Ureter (tissue), 1 donor: ENCODE measurements around the gene AATK. TPM values are rescaled to one million over a fixed set of nuclear protein-coding genes. Genes with fewer than 3 reads are reported as not detected.
"Not testable (repeated sequence)": the region's sequence is repeated elsewhere in the genome, so short reads cannot be mapped to it uniquely, and the experiment has no call there.

Source experiments
- DNase-seq: peaks from one replicate; pipeline ENCODE4 v3.0.0-alpha.2; 2020; ENCODE audit warnings: low spot score
- total RNA-seq: library from RNA; stranded (reverse); gene quantifications from one replicate; pipeline ENCODE4 v1.2.4, GENCODE V29; 2023
- donor health status: DM: yes; HTN: yes; CAD: no.

Gene AATK
- total RNA-seq, 1 donor from 2014 or later: 3.4 TPM

DNA sequence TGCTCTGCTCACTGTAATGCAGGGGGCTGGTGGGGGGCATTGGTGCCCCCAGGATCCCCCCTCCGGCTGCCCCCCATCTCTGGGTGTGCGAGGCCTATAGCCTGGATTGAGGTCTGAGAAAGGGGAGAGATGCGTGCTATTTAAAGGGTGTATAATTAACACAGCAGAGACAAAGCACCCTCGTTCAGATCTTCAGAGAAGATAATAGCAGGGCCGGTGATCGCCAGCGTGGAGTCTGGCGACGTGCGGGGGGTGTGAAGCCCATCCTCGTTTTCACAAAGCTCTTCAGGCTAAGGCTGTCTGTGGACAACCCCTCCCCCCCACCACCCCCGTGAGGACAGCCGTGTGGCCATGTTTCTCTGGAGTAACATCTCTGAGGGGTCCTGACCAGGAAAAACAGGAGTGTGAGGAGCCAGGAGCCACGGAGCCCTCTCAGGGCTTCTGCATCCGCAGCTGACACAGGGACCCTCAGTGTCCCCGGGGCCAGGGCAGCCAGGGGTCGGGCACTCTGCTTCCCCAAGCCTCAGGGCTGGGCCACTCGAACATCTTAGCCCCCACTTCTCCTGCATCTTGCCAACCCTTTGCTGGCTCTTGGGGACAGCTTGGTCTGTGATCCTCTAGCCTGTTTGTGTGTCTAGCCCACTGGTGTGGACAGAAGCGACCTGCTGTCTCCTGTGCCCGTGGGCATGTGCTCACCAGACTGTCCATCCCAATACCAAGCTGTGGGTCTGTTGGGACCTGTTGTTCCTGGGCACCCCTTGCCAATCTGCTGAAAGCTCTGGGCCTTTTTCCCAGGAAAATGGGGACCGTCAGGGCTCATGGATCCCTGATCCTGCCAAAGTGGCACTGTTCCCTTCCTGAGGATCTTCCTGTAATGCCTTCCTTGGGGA is 72.2 kb downstream of the AATK start:
- DNase-seq: no peak

DNA sequence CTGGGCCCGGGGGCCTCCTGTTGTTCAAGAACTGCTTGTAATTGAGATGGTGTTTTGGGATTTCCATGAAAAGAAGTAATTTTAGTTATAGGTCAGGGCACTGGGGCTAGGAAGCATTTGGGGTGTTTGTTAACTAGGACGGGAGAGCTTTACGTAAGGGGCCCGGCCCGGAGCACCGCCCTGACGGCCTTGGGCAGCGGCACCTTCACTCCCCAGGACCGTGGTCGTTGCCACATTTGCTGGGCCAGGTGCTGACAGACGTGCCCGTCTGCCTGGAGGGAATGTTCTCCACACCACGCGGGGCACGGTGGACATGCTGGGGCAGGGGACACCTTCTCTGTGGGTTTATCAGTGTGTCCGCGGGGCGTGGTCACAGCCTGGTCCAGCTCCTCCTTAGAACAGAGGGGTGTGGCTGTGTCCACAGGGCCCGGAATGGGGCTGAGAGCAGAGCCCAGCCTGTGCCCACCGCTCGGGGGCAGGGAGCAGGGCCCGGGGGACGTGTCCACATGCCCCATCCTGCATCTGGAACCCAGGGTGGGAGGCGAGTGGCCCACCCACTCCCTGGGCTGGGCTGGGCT is 73.4 kb downstream of the AATK start:
- DNase-seq: no peak

DNA sequence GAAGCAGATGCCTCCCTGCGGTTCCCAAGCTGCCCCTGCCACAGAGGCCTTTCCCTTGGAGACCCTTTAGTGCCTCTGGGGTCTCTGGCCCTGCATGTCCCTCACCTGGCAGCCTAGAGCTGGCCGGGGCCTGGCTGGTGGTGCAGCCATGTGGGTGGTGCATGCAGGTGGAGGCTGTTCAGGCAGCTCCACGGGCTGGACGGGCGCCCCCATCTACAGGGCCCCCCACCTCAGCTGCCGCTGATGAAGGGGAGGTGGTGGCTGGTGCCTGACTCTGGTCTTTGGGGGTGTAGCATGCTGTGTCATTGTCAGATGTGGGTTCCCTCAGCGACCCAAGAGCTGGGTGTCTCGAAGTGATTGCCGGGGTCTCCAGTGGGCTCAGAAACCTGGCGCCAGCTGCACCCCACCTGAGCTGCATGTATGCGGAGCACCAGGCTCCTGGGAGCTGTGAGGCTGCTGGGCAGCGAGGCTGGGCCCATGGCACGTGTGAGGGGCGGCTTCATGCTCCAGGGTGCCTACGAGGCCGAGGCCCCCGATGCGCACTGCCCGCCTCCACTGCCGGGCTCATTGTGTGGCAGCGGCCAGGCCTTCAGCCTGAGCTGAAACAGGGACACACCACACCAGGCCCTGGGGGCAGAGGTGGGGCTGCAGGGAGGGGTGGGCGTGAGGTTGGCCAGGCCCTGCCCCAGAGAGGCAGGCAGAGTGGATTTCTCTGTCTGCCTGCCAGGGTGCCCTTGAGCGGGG is 74.1 kb downstream of the AATK start:
- DNase-seq: no peak

DNA sequence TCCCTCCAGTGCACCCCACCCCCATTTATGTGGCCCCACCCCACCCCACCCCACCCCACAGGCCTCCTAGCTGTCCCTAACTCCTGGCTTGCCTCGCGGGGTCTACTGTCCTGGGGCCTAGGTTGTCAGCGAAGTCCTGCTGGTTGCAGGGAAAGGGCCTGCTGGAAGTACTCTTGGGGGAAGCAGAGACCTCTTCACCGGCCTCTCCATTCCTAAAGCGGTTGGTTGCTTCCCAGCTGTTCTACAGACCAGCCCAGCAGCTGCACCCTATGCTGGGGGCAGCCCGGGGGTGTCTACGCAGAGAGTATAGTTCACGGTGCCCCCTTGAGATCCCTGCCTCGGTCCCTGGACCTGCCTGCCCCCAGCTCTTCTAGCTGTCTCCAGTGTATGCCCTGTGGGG is 74.9 kb downstream of the AATK start:
- no peak for DNase-seq

DNA sequence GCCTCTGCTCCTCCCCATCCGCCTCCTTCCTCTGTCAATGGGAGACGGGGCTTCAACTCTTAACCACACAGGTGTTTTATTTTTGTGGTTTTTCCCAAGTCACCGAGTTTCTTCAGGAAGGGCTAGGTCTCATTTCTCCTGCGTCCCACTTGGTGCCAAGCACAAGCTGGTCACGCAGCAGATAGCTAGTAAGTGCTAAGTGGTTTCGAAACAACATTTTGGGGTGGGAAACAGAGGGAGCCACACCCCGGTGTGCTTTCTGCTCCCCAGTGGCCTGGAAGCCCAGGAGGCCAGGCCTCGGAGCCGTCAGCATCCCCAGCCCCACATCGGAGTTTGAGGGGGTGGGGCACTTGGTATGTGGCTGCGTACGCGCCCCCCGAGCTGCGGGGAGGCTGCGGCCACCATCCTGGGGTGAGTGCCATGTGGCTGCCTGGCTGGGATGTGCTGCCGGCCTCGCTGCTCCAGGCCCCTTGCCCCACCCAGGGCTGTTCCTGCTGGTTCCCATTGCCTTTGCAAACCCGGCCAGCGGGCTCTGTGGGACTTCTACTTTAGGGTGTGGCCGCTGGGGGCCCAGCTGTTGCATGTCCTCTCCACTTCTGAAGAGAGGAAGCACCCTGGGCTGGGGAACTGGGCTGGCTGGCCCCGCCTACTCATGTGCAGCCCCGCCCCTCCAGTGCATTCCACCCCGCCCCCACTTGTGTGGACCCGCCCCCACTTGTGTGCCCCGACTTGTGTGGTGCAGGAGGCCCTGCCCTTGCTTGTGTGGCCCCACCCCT is 75.5 kb downstream of the AATK start:
- DNase-seq: peak; percentile 73

DNA sequence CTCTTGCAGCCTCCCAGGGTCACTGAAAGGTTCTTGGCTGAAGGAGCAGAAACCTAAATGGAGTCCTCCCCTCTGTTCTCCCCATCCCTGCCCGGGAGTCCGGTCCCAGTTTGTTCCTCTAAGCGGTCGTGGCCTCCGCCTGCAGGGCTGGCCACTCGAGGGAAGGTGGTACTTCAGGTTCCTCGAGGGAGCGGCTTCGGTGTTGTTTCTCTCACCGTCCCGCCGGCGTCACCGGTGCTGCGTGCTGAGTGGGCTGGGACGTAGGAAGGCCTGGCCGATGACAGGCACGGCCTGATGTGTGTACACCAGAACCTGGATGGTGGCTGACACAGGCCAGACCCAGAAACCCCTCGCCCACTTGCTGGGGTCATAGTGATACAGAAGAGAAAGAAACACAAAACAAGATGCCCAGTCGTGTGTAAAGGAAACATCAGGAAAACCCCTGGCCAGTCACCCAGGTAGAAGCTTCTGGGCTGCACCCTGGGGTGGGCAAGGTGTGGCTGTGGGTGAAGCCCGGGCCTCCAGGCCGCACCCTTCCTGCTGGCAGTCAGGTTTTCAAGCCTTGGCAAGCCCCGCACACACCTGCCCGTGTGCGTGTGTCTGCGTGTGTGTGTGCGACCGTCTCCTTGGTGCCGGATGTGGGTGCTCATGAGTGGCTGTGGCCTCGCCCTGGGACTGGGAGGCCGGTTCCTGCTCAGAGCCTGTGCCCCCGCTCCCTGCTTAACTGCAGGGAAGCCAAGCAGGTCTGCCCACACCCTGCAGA is 79.1 kb downstream of the AATK start:
- peak; percentile 78 for DNase-seq

DNA sequence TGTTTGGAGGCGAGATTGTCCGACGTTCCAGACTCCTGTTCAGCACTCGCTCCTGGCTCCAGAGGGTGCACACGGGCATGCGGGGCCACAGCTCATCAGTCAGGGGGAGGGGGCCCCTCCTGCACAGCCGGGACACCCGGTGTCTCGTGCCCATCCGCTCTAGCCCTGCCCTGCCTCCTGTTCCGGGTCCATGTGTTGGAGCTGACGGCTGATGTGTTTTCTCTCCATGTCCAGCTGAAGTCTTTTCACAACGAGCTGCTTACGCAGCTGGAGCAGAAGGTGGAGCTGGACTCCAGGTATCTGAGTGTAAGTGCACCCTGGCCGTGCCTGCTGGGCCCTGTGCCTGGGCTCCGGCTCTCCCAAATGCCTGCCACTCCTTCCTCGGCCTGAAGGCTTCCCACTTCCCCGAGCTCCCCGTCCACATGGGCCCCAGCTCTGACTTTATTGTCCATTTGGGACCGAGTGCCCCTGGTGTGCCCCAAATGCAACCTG is 80.6 kb downstream of the AATK start:
- DNase-seq: no peak

DNA sequence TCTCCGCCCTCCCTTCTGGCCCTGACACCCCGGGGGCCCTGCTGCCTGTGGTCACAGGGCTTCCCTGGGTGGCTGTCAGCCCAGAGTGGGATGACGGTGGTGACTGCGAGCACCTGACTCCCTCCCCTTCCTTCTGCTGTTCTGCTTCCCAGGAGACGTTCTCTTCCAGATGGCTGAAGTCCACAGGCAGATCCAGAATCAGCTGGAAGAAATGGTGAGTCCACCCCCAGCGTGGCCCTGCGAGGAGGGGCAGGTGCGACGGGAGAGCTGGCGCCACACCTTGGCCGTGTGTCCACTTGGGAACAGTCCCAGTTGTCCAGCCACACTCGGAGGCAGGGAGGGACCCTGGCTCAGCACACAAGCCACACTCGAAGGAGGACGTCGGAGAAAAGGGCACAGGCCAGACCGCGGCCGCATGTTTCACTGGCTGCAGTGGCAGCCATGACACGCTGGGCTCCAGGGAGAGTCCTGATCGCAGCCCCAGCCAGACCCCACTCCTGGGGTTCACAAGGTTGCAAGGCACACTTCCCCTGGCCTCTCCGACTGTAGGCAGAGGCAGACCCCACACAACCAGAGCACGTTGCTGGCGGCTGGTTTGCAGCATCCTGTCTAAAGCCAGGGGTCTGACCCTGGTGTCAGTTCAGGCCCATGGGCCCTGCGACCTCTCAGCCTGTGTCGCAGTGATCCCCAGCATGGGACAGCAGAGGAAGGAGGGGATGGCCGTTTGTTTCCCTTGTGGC is 81.2 kb downstream of the AATK start:
- no peak for DNase-seq

DNA sequence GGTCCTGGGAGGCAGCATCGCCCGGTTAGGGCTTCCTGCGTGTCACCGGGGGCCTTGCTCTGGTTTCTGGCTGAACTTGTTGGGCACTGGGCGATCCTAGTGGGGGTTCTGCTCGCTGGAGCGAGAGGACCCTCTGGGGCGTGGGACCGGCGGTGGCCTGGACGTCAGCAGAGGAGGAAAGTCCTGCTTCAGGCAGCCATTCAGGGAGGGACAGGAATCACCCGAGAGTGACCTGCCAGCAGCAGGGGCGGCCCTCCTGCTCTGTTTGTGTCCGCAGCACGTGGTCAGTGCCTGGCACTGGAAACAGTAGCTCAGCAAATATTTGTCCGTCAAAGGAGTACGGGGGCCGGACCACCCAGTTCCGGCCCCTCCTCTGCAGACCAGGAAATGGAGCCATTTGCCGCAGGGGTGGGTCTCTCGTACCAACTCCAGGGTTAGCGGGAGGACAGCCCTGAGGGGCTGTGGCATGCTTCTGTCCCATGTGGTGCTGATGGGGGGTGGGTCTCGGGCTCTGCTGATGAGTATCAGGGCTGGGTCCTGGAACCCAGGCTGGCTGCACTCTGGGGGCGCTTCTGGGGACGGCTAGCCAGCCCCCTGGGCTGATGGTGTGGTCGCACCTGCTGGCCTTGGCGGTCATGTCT is 82.8 kb downstream of the AATK start:
- DNase-seq: peak; percentile 80

DNA sequence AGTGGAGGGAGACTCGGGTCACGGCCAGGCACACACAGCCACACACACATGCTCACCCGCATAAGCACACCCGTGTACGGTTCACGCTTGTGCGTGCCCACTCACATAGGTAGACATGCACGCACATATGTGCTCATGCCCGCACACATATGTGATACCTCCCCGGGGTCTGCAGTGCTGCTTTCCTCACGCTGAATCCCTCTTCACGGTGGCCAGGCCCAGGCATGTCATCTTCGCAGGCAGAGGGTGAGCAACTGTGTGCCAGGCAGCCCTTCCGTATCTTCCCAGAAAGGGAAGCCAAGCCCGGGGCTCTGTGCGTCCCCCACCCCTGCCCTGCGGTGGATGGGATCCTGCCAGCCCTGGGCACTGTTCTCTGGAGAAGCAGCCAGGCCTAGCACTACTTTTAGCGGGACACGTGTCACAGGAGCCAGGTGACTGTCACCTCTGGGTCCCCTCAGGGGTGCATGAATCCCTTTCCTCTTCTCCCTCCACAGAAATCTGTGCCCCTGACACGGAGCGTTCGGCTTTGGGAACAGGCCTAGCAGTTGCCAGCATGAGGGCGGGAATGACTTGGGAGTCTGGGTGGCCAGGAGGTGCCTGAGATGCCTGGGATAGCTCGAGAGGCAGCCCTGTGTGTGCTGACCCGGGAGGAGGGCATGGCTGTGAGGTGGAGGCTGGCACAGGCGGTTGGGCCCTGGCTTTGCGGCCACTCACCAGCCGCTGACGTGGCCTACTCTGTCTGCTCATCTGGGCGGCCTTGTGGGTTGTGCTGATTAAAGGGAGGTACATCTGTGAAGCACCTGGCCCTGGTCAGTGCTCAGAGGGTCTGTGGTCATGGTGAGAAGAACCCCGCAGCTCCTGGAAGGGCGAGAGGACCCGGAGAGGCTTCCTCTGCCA is 83.6 kb downstream of the AATK start:
- DNase-seq: no peak

DNA sequence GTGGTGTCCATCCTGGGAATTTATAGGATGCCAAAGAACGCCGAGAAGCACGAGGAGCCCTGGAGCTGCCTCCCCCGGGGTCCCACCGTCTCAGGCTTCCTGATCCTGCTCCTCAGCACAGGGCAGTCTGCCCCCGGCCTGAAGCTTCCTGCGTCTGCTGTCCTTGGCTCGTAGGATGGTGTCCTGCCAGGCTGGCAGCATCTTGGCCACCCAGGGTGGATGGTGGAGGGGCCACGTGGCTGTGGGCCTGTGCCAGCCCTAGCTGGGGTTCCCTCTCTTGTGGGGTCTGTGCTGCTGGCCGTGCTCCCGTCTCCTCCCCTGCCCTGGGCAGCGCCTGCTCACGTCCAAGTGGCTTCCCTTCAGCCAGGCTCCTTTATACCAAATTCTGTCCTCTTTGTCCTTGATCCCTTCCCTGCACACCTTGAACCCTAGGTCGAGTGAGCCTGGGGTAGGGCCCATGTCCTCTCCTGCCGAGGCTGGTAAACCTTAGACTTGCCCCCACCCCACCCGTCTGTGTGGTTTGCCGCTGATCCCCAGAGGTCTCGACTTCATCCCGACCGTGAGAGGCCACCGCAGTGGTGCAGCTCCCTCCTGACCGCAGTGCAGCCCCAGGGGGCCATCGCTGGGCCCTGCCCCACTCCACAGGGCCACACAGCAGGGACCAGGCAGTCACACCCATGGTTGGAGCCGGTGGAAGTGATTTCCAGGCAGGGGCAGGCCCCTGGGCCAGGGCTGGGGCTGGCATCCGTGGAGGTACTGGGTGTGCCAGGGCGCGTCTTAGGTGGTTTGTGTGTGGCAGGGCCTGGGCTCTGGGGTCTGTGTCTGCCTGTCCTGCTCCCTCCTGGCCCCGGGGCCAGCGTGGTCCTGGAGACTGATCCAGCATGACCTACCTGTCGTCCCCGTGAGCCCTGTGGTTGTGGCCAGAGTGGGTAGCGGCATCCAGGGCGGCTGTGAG is 84.5 kb downstream of the AATK start:
- no peak for DNase-seq

DNA sequence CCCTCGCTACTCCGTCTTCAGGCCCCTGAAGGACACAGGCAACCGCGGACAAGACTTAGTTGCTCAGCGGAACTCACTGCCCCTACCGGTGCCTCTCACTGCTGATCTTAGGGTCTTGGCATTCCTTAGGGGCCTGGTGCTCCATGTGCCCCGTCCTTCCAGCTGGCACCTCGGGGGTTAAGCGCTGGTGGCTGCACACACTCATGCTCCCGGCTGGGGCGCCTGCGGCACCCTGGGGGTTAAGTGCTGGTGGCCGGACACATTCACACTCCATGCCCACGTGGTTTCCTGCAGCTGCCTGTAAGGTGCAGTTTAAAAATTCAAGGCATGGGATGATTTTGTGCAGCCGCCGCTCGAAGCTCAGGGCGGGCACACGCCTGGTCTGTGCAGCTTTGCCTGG is 86.0 kb downstream of the AATK start:
- no peak for DNase-seq

DNA sequence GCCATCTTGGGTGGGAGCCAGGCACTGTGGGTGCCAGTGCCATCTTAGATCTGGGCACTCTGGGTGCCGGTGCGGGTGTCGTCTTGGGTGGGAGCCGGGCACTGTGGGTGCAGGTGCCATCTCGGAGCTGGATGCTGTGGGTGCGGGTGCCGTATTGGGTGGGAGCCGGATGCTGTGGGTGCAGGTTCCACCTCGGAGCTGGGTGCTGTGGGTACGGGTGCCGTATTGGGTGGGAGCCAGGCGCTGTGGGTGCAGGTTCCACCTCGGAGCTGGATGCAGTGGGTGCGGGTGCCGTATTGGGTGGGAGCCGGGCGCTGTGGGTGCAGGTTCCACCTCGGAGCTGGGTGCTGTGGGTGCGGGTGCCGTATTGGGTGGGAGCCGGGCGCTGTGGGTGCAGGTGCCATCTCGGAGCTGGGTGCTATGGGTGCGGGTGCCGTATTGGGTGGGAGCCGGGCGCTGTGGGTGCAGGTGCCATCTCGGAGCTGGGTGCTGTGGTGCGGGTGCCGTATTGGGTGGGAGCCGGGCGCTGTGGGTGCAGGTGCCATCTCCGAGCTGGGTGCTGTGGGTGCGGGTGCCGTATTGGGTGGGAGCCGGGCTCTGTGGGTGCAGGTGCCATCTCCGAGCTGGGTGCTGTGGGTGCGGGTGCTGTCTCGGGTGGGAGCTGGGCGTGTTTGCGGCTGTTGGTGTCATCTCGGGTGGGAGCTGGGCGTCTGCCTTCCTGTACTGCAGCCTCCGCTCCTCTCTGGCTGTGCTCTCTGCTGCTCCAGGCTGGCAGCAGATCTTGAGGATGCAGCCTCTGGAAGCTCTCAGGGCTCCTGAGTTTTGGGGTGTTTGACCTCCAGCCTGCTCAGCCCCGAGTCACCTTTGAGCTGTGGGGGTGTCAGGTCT is 87.8 kb downstream of the AATK start:
- DNase-seq: not testable (repeated sequence)

DNA sequence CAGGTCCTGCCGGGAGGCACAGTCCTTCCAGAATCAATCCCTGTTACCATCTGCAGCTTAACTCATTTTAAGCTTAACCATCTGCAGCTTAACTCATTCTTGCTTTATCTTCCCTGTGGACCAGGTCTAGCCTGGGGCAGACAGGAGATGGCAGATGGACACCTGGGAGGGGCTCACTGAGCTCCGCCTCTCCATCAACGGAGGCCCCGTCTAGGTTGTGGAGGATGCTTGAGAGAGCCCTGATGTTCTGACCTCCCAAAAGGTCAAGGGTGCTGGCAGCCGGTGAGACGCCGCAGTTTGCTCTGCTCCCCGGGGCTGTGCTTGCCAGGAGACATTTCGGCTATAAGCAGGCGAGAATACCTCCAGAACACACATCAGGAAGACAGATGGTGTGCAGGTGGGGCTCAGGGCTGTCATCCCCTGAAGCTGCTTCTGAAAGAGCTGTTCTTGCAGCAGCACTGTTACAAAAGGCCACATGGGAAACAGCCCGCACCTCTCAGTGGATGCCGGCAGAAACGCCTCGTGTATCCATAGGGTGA is 89.8 kb downstream of the AATK start:
- no peak for DNase-seq

DNA sequence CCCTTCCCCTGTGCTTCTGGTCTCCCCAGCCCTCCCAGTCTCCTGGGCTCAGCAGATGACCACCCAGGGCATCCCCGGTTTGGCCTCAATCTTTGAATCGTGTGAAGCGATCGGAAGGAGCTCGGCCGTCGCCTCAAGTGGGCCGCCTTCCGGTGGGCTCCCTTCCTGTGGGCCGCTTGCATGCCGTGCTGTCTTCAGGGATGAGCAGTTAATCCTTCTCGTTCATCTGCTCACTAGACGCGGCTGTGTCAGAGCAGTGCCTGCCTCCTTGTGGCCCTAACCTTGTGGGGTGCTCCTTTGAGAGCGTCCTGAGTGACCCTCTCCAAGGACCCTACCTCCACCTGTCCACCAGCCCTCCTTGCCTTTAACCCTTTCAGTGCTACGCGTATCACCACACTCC is 90.7 kb downstream of the AATK start:
- no peak for DNase-seq

DNA sequence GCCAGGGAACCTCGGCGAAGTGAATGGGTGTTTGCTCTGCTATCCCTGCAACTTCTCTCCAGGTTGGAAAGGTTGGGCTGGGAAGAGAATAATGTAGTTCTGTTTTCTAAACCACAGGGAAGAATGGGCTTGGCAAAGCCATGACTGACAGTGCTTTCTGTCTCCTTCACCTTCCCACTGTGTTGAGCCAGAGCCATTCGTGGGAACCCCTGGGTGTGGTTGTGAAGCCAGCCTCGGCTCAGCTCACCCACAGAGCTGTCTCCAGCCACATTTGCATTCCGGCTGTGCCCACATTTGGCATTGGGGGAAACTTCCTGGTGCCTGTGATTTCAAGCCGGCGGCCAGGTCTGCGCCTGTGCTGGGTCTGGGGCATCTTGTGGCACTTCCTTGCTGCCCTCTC is 91.1 kb downstream of the AATK start:
- DNase-seq: no peak
